ENCODE results near the gene TSEN2.
A peak's percentile ranks its signal among the peaks of the same experiment; 100 is the strongest.
"Not testable (repeated sequence)": the region's sequence is repeated elsewhere in the genome, so short reads cannot be mapped to it uniquely, and the experiment has no call there.

Gene TSEN2

DNA sequence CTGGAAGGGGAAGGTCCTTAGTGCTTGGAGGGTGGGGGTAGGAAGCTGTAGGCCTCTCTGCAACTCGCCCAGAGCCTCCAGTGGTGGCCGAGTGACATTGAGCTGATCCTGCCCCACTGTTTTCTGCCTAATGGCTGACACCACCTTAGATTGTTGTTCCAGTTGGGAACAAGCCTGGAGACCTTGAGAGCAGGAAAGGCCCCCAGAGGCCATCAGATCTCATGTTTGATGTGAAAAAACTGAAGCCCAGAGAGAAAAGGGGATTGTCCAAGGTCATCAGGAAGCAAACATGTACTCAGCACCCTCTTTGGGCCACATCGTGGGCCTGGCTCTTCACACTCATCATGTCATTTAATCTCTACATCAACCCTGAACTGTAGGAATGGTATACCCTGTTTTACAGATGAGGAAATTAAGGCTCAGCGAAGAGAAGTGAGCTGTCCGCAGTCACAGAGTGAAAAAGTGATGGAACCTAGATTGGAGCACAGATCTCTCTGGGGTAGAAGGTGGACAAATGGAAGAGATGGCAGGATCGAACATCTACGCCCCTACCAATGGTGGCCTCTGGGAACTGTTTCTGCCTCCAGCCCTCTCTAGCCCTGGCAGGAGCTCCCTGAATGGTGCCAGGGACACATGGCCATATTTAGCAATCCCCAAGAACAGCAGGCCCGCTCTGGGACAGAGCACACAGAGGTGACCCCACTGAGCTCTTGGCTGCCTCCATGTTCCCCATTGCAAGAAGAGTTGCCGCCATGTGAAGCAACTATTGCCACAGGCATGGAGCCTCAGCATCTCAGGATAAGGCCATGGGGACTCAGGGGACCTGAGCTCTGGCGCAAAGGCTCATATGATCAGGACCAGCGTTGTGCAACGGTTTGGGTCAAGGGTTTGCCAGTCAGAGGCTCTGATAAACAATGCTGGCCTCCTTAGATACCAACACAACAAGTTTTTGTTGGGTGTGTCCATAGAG is 31.6 kb upstream of the TSEN2 start:
- DNase-seq (ENCODE audit: low spot score): no peak

DNA sequence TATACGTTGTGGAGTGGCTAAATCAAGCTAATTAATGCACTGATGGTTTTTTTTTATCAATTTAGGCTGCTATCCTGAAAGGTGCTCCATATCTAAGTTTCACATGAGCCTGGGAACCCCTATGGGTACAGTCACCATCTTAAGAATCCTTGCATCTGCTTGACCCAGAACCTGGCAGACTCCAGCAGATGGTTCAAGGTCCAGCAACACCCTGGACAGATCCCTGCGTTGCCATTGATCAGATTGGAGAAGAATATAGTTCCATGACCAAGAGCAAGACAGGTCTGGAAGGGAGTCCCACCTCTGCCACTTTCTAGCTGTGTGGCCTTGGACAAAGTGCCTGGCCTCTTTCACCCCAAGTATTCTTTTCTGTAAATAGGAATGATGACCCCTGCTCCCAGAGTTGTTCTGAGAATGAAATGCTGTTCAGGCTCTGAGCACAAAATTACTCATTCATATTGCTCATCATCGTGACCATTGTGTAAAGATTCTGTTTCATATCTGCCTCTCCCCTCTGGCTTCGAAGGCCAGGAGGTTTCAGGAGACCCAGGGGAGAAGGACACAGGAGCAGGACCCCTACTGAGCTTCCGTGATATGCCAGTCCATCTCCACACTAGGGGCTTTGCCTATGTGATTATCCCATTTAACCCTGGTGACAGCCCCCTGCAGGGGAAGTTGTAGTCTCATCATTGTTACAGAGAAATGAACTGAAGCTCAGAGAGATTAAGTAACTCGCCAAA is 30.0 kb upstream of the TSEN2 start:
- DNase-seq (ENCODE audit: low spot score): peak; percentile 35

DNA sequence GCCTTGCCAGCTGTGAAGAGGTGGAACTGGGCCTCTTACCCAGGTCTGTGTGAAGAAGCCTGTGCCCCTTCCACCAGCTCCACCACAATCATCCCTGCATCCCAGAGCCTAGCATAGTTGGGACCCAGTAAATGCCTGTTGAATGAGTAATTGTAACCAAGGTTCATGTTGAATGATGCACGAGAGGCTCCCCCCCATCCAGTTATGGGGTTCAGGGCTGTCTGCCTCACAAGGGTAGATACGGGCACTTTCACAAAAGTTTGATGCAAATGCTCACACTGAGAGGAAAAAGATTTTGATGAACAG is 29.5 kb upstream of the TSEN2 start:
- DNase-seq (ENCODE audit: low spot score): no peak

DNA sequence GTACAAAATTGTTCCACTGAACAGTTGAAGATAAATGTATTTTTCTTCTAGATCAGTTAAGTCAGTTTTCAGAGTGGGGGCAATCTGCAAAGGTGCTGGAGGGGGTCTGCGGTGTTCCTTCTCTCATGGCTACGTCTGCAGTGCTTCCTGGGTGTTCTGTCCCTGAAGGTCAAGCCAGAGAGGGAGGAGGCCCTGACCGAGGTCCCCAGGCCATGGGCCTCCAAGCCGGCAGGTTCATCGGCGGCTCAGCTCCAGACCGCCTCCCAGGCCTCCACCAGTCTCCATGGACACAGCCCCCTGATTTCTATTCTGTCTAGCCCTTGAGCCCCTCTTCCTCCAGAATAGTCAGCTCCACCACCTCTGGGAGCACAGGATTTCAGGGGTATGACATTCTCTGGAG is 28.5 kb upstream of the TSEN2 start:
- DNase-seq (ENCODE audit: low spot score): no peak

DNA sequence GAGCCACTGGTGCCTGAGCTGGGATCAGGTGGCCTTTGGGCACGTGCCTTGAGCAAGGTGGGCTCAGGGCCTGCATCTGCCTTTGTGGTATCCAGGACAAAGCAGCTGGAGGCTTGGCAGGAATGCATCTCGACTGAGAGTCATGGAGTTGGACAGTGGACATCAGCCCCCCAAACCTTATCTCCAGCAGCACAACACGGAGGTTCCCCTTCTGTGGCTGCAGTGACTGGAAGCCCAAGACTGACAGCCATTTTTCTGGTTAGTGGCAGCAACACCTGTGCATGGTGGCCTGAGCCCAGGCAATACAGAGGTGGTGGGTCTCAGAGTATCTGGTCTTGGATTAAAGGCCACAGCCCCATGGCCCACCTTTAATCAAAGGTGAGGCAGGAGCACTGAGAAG is 27.8 kb upstream of the TSEN2 start:
- DNase-seq (ENCODE audit: low spot score): no peak

DNA sequence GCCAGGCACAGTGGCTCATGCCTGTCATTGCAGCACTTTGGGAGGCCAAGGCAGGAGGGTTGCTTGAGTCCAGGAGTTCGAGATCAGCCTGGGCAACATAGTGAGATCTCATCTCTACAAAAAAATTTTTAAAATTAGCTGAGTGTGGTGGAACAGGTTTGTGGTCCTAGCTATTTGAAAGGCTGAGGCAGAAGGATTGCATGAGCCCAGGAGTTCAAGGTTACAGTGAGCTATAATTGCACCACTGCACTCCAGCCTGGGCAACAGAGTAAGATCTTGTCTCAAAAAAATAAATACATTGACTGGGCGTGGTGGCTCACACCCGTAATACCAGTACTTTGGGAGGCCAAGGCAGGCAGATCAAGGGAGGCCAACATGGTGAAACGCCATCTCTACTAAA is 26.9 kb upstream of the TSEN2 start:
- DNase-seq (ENCODE audit: low spot score): not testable (repeated sequence)

DNA sequence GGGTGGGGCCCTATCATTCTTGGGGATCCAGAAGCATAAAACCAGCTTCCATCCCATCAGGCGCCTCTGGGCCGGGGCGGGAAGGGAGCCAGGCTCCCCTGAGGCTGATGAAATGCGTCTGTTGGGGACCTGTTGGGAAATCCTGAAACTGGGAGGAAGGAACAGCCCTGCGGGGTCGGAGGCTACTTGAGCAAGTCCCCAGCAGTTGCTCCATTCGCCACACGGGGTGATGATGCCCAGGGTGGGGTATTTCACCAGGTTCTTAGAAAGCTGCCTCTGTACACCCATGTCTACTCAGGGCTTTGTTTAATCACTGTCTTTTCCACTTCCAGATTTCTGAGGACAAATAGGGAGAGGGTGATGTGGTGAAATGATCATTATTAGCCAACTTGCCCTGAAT is 25.4 kb upstream of the TSEN2 start:
- no peak for DNase-seq (ENCODE audit: low spot score)

DNA sequence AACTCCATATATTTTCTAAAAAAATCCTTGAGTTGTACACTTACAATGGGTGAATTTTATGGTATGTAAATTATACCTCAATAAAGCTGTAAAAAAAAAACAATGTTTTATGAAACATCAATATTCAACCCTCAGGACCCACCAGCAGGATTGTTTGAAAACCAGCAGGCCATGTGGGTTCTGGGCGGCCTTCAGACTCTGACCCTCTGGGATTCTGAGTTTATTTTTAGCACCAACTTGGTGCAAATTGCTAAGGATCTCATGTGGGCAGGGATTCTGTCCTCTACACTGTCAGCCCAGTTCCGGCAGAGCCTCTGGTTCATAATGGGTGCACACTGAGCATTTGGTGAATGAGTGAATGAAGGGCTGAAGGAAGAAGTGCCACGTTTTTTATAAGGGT is 24.2 kb upstream of the TSEN2 start:
- DNase-seq (ENCODE audit: low spot score): no peak

DNA sequence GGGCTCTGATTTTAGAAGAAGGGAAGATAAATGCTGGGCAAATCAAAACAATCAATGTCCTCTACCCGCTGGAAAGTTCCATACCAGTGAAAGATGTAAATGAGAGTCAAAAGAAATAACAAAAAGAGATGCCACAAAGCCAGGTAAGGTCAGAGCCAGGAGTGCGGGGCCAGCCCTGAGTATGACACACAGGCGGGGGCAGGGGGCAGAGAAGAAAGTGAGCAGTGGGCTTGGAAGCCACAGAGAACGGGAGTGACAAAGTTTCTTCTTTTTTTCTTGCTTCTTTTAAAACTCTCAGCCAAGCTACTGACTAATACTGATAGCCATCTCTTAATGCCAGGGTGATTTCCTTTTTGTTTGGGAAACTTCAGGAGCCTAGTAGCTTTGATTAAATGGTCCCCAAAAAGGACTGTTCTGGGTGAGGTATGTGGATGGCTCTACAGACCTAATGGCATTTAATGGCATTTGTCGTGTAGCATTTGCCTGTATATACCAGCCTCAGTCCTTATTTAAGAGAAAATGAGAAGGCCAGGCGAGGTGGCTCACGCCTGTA is 23.1 kb upstream of the TSEN2 start:
- no peak for DNase-seq (ENCODE audit: low spot score)

DNA sequence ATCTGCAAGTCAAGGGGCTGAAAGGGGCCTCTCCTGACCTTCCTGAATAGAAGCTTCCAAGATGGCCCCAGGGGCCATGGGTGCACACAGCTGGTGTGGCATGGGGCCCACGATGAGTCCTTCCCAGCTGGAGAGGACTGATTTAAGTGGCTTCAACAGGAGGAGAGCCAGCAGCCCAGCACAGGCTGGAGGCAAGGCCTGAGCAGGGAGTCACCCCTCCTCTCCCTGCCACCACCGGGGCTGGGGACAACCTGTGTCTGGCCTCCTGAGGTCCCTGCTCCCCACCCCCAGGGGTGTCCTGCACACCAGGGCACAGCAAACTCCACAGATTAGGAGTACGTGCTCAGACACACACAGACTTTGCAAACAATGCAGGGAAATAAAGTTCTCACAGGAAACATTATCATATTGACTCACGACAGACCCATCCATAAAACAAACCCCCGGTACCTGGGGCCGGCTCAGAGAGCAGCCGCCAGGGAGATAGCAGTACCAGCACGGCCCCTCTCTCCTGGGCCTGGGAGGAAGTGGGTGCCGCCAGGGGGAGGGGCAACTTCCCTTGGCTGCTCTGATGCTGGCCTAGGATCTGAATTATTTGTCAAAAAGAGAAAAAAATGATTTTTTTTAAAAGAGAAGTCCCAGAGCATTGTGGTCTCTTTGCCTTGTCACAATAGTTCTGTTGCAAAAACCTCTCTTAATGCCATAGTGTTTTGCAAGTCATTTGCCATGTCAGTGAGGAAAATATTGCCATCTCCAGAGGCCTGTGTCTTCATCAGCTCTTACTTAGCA is 21.9 kb upstream of the TSEN2 start:
- no peak for DNase-seq (ENCODE audit: low spot score)

DNA sequence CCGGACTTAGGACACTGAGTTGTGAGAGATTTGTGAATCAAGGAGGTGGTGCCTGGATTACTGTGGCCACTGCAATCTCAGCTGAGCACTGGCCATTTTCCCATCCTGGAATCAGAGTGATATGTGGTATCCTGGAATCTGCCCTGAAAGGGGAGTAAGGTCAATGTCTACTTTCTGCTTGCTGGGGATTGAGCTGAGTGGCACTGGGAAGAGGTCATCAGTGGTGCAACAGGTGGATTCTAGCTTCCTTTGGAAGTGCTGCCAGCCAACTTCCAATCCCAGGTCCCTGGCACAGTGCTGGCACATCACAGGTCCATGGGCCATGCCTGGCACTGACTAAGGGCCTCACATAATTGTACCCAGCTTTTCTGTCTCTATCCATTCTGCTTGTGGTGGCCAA is 20.6 kb upstream of the TSEN2 start:
- DNase-seq (ENCODE audit: low spot score): no peak

DNA sequence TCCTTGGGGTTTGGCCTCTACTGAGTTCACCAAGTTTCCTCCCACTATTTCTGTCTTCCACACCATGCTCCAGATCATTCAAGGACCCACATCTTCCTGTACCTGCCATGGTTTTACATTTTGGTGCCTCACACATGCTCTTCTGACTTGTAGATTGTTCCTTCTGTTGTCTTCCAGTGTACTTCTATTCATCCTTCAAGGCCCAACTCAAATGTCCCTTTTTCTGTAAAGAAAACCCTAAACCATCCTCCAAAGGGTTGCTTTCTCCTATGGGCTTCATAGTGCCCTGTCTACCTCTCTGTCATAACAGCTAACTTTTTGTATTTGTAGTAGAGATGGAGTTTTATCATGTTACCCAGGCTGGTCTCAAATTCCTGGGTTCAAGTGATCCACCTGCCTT is 20.1 kb upstream of the TSEN2 start:
- no peak for DNase-seq (ENCODE audit: low spot score)

DNA sequence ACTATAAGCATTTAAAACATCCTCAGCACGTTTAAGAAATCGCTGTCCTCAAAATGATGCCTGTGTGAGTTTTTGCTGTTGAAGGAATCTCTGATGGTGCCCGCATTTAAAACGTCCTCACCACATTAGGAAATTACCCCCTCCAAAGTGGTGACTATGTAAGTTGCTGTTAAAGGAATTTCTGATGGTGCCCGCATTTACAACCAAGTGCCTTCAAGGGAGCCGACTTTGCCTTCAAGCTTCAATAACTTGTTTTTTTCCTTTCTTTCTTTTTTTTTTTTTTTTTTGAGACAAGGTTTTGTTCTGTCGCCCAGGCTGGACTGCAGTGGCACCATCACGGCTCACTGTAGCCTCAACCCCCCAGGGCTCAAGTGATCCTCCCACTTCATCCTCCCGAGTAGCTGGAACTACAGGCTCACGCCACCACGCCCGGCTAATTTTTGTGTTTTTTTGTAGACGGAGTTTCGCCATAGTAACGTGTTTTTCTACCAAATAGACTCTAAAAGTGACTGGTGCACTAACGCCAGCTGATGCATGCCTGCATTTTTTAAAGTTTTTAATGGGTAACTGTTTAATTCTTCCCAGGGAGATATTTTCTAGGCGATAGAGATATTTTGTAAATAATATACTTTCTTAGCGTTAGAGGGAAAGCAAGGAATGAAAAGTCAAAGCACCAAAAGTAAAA is 19.0 kb upstream of the TSEN2 start:
- no peak for DNase-seq (ENCODE audit: low spot score)

DNA sequence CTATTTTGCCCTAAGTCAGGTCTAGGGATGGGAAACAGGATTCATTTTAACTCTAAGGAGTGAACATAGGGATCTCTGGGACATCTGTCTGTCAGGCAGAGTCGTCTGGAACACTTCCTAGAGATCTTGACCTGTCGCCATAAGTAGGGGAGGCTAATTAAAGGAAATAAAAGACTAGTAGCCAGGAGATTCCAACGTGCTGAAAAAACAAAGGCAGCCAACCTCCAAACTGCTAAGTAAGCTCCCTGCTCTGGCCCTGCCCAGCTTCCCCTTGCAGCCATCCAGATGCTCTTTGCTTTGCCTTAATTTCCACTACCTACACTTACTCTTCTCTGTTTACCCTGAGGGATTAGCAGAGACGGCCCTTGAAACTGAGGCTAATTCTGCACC is 18.4 kb upstream of the TSEN2 start:
- DNase-seq (ENCODE audit: low spot score): no peak

DNA sequence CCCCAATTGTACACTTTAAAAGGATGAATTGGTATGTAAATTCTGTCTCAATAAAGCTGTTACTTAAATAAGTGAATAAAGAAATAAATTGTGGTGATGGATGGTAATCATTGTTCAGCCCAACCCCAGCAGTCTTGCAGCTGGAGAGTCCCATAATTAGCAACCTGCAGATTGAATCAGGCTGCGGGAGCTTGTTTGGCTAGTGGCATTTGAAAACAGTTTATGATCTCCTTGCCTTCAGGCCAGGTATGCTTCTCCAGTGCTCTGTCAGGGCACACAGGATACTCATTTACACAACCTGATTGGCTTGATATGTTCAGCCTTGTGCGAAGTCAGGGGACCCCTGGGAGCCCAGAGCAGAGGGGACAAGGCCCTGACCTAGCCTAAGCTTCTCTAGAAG is 16.5 kb upstream of the TSEN2 start:
- no peak for DNase-seq (ENCODE audit: low spot score)

DNA sequence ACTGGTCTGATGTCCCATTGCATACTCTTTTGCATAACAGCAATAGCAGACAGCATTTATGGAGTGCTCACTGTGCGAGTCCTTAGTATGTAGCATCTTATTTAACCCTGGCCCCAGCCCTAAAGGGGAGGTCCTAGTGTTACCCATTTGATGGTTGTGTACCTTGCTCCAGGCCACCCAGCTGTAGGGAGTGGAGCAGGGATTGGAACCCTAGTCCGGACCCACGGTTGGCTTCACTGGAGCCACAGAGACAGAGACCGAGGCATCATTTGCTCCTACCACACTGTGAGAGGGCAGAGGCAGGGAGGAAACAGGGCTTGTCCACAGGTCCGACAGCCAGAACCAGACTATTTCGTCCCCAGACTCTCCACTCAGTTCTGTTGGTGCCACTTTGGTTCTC is 16.0 kb upstream of the TSEN2 start:
- DNase-seq (ENCODE audit: low spot score): no peak

DNA sequence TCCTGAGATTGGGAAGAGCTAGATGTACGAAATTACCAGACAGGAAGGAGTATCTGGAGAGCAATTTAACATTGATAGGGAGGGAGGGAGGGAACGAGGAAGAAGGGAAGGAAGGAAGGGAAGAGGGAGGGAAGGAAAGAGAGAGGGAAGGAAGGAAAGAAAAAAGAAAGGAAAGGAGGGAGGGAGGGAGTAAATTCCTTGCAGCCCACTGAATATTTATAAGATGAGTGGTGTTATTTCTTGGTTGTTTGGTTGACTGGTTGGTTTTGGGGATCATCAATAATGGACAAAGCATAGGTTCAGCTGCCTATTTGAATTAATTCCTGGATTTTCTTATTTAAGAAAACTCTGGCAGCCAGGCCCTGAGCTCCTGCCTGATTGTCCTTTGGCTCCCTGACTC is 15.5 kb upstream of the TSEN2 start:
- no peak for DNase-seq (ENCODE audit: low spot score)

DNA sequence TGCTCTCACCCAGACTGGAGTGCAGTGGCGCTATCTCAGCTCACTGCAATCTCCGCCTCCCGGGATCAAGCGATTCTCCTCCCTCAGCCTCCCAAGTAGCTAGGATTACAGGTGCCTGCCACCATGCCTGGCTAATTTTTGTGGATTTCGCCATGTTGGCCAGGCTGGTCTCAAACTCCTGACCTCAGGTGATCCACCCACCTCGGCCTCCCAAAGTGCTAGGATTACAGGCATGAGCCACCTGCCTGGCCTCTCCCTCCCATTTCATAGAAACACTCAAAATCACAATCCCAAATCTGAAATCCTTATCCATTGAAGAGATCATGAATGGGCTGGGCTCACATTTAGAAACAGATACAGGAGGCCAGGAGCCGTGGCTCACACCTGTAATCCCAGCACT is 15.1 kb upstream of the TSEN2 start:
- not testable (repeated sequence) for DNase-seq (ENCODE audit: low spot score)

DNA sequence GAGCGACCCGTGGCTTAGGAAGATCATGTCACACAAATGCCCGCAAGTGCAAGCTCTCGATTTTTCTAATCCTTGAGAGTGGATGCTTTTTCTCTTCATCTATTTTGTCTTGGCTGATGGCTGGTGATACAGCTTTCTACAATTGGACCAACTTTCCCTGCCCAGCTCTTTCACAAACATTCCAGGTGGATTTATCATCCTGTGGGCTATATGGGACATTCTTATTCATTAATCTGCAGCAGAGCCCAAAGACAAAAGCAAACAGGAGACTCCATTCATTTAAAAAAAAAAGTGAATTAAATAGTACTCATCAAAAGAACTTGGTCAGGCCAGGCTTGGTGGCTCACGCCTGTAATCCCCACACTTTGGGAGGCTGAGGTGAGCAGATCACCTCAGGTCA is 14.2 kb upstream of the TSEN2 start:
- DNase-seq (ENCODE audit: low spot score): no peak

DNA sequence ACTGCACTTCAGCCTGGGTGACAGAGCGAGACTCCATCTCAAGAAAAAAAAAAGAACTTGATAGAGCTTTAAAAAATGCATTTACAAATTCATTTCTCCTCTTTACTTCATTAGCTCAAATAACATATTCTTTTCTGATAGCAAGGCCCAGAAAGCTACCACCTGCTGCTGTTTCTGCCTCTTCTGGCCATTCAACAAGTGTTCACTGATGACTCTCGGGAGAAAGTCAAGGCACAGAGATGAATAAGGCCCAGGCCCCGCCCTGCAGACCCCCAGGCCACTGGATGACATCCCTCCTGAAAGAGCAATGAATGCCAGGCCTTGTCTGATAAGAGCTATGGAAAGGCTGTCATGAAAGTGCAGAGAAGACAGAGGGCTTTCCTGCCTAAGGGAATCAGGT is 13.6 kb upstream of the TSEN2 start:
- DNase-seq (ENCODE audit: low spot score): no peak

DNA sequence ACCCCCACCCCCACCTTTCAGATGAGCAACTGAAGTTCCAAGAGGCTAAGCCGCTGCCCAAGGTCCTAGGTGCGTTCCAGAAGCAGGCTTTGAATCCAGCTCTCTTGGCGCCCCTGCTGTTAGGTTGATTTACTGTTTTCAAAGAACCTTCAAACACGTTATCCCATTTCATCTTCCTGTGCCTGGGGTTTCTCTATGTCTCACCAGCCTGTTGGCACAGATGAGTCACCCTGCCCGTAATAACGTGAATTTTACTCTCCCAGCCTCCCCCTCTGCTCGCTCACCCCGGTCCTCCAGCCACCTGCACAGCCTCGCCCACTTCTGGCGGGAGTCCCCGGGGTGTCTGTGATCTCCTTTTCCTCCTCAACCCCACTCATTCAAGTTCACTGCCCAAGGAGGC is 13.0 kb upstream of the TSEN2 start:
- no peak for DNase-seq (ENCODE audit: low spot score)

DNA sequence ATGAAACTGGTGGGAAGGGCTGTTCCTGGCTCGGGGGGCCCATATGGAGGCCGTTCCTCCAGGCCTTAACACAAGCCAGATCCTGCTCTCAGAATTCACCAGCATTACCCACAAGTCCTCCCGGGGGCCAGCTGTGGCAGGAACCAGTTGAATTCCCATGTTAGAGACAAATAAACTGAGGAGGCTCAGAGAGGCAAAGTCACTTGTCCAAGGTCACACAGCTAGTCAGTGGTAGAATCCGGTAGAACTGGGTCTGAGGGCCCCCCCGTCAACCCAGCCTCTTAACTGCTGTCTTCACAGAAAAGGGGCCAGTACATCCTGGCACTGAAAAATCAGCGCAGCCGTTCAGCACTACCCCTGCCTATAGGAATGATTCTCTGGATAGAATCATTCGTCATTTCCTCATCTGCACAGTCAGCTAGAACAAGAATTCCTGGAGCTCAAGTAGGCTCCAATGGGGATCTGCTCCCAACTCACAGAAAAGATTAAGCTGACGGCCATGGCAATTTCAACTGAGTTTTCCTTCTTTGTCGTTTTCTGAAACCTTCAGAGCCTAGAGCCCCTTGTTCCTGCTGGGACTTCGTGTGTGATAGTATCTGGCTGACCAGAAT is 12.2 kb upstream of the TSEN2 start:
- no peak for DNase-seq (ENCODE audit: low spot score)
